ENCODE results near the gene YARS1. TPM values are rescaled to one million over a fixed set of nuclear protein-coding genes. Genes with fewer than 3 reads are reported as not detected.

YARS1 gene
- total and polyA plus RNA-seq, 2 of the 13 experiments (the other 11 are each of a cell fraction or from before 2014, with no cell fraction given), result 50.1 to 113 TPM

DNA sequence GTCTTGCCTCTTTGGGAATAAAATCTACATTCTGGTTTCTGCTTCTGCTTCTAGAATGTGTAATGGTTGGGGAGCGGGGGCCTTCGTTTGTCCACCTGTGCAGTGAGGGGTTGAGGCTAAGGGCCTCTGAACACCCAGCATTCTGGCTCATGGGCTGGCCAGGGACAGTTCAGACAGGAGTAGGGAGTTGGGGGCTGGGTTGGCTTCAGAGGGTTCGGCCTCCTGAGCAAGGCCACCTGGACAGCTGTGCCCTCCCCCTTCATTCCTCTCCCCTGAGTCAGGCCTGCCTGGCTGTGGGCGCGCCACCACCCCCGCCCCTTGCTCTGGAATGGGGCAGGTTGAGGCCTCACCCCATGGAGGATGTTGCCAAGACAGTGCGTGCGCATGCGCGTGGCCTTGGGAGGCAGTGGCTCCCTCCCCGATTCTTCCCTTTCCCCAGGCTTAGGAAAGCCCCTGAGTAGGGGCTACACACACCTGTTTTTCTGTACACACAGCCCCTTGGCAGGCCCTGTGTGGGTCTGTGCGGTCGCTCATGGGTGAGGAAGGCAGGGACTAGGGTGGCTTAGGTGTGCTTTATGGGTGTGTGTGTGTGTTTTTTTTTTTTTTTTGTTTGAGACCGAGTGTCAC lies 57.0 kb downstream of the YARS1 start (continued):
- TF ChIP-seq, protein P1, sequence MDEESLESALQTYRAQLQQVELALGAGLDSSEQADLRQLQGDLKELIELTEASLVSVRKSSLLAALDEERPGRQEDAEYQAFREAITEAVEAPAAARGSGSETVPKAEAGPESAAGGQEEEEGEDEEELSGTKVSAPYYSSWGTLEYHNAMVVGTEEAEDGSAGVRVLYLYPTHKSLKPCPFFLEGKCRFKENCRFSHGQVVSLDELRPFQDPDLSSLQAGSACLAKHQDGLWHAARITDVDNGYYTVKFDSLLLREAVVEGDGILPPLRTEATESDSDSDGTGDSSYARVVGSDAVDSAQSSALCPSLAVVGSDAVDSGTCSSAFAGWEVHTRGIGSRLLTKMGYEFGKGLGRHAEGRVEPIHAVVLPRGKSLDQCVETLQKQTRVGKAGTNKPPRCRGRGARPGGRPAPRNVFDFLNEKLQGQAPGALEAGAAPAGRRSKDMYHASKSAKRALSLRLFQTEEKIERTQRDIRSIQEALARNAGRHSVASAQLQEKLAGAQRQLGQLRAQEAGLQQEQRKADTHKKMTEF (CRISPR knock-in tag; IDR thresholded peaks at IDR 0.05), result peak; percentile 84; the same call in 1 of the 2 replicates
- TF ChIP-seq ZNF670 (CRISPR knock-in tag; IDR thresholded peaks at IDR 0.05; ENCODE audit: borderline replicate concordance) (no peak), ZFX (CRISPR knock-in tag; IDR thresholded peaks at IDR 0.05; ENCODE audit: low read depth) (peak; percentile 81), ERF (CRISPR knock-in tag; IDR thresholded peaks at IDR 0.05) (peak; percentile 64), ZNF775 (CRISPR knock-in tag; IDR thresholded peaks at IDR 0.05; ENCODE audit: borderline replicate concordance) (no peak), ZNF772 (CRISPR knock-in tag; IDR thresholded peaks at IDR 0.05) (peak; percentile 92), SOX6 (IDR thresholded peaks at IDR 0.05) (no peak), SOX6 (CRISPR knock-in tag; IDR thresholded peaks at IDR 0.05) (peak; percentile 79), NFE2 (CRISPR knock-in tag; IDR thresholded peaks at IDR 0.05) (no peak), ZNF589 (CRISPR knock-in tag; conservative IDR thresholded peaks at IDR 0.05) (no peak), XRCC5 (optimal IDR thresholded peaks at IDR 0.05; ENCODE audit: low read length) (peak; percentile 40), MAFF (IDR thresholded peaks at IDR 0.05; ENCODE audit: low read depth, low read length) (no peak), ZNF614 (CRISPR knock-in tag; IDR thresholded peaks at IDR 0.05; ENCODE audit: borderline replicate concordance) (no peak), KMT2A (CRISPR knock-in tag; IDR thresholded peaks at IDR 0.05) (no peak; the same call in 1 of the 2 replicates), ZFP1 (CRISPR knock-in tag; IDR thresholded peaks at IDR 0.05) (no peak), PHB2 (IDR thresholded peaks at IDR 0.05; ENCODE audit: partially characterized antibody) (no peak), MXI1 (IDR thresholded peaks at IDR 0.05; ENCODE audit: borderline replicate concordance, low read depth, low read length) (peak; percentile 63; the same call in 1 of the 3 replicates), TP53 (CRISPR knock-in tag; conservative IDR thresholded peaks at IDR 0.05) (no peak), HNRNPL (IDR thresholded peaks at IDR 0.05; ENCODE audit: low read depth, low read length) (peak; percentile 75; the same call in 1 of the 2 replicates)
- TF ChIP-seq, protein P2, sequence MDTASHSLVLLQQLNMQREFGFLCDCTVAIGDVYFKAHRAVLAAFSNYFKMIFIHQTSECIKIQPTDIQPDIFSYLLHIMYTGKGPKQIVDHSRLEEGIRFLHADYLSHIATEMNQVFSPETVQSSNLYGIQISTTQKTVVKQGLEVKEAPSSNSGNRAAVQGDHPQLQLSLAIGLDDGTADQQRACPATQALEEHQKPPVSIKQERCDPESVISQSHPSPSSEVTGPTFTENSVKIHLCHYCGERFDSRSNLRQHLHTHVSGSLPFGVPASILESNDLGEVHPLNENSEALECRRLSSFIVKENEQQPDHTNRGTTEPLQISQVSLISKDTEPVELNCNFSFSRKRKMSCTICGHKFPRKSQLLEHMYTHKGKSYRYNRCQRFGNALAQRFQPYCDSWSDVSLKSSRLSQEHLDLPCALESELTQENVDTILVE (CRISPR knock-in tag; IDR thresholded peaks at IDR 0.05), result no peak; the same call in 1 of the 2 replicates
- TF ChIP-seq, protein P3, sequence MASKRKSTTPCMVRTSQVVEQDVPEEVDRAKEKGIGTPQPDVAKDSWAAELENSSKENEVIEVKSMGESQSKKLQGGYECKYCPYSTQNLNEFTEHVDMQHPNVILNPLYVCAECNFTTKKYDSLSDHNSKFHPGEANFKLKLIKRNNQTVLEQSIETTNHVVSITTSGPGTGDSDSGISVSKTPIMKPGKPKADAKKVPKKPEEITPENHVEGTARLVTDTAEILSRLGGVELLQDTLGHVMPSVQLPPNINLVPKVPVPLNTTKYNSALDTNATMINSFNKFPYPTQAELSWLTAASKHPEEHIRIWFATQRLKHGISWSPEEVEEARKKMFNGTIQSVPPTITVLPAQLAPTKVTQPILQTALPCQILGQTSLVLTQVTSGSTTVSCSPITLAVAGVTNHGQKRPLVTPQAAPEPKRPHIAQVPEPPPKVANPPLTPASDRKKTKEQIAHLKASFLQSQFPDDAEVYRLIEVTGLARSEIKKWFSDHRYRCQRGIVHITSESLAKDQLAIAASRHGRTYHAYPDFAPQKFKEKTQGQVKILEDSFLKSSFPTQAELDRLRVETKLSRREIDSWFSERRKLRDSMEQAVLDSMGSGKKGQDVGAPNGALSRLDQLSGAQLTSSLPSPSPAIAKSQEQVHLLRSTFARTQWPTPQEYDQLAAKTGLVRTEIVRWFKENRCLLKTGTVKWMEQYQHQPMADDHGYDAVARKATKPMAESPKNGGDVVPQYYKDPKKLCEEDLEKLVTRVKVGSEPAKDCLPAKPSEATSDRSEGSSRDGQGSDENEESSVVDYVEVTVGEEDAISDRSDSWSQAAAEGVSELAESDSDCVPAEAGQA (IDR thresholded peaks at IDR 0.05; ENCODE audit: low read depth), result peak; percentile 32; the same call in 1 of the 2 replicates
- TF ChIP-seq, protein P3 (CRISPR knock-in tag; IDR thresholded peaks at IDR 0.05; ENCODE audit: borderline replicate concordance), result no peak
- TF ChIP-seq, protein P4, sequence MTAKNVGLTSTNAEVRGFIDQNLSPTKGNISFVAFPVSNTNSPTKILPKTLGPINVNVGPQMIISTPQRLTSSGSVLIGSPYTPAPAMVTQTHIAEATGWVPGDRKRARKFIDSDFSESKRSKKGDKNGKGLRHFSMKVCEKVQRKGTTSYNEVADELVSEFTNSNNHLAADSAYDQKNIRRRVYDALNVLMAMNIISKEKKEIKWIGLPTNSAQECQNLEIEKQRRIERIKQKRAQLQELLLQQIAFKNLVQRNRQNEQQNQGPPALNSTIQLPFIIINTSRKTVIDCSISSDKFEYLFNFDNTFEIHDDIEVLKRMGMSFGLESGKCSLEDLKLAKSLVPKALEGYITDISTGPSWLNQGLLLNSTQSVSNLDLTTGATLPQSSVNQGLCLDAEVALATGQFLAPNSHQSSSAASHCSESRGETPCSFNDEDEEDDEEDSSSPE (CRISPR knock-in tag; IDR thresholded peaks at IDR 0.05), result 0 out of 2 replicates have a peak, but pooled peaks have one; percentile 50

Measured in HepG2 (cell line).